Measurements from ENCODE around the gene RPUSD1.

DNA sequence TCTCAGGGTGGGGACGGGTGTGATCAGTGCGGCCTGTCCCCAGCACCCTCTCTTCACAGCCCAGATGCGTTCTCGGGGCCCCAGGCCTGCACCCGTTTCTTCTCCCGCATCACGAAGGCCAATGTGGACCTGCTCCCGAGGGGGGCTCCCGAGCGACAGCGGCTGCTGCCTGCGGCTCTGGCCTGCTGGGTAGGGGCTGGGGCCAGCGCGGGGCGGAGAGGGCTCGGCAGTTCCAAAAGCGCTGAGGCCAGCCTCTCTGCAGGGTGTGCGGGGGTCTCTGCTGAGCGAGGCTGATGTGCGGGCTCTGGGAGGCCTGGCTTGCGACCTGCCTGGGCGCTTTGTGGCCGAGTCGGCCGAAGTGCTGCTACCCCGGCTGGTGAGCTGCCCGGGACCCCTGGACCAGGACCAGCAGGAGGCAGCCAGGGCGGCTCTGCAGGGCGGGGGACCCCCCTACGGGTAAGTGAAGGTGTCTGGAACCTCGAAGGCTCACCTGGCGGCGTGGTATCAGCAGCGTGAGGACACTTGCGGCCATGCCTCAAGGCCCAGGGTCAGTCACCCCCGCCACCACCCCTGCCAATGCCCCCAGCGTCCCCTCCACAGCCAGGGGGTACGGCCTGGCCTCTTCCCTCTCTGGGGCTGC lies 23.2 kb downstream of the RPUSD1 start:
- TF ChIP-seq POLR2A (IDR thresholded peaks at IDR 0.05) = no peak
- TF ChIP-seq, protein P1, sequence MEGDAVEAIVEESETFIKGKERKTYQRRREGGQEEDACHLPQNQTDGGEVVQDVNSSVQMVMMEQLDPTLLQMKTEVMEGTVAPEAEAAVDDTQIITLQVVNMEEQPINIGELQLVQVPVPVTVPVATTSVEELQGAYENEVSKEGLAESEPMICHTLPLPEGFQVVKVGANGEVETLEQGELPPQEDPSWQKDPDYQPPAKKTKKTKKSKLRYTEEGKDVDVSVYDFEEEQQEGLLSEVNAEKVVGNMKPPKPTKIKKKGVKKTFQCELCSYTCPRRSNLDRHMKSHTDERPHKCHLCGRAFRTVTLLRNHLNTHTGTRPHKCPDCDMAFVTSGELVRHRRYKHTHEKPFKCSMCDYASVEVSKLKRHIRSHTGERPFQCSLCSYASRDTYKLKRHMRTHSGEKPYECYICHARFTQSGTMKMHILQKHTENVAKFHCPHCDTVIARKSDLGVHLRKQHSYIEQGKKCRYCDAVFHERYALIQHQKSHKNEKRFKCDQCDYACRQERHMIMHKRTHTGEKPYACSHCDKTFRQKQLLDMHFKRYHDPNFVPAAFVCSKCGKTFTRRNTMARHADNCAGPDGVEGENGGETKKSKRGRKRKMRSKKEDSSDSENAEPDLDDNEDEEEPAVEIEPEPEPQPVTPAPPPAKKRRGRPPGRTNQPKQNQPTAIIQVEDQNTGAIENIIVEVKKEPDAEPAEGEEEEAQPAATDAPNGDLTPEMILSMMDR (IDR thresholded peaks at IDR 0.05) = no peak

Data from heart left ventricle (tissue), 13 donors.